GM12865 (cell line): ENCODE data around the gene WDR27.
"Not testable (repeated sequence)": the region's sequence is repeated elsewhere in the genome, so short reads cannot be mapped to it uniquely, and the experiment has no call there.

Source experiments
- DNase-seq: peaks from one replicate; pipeline ENCODE4 v3.0.0; 2010; ENCODE audit warnings: low read depth
- H3K4me3 ChIP-seq: 2 replicates; pipeline ENCODE4 v1.5.1; 2011; ENCODE audit warnings: mild to moderate bottlenecking, low read depth, low read length, control low read depth
- TF ChIP-seq, protein P1 (sequence below): IDR thresholded peaks from 2 replicates; pipeline ENCODE4 v1.5.1; 2011; ENCODE audit warnings: low read length, control low read depth, low read depth, inconsistent platforms; ENCODE audit not compliant: insufficient read depth; ENCODE audit errors: missing control alignments

Gene WDR27

DNA sequence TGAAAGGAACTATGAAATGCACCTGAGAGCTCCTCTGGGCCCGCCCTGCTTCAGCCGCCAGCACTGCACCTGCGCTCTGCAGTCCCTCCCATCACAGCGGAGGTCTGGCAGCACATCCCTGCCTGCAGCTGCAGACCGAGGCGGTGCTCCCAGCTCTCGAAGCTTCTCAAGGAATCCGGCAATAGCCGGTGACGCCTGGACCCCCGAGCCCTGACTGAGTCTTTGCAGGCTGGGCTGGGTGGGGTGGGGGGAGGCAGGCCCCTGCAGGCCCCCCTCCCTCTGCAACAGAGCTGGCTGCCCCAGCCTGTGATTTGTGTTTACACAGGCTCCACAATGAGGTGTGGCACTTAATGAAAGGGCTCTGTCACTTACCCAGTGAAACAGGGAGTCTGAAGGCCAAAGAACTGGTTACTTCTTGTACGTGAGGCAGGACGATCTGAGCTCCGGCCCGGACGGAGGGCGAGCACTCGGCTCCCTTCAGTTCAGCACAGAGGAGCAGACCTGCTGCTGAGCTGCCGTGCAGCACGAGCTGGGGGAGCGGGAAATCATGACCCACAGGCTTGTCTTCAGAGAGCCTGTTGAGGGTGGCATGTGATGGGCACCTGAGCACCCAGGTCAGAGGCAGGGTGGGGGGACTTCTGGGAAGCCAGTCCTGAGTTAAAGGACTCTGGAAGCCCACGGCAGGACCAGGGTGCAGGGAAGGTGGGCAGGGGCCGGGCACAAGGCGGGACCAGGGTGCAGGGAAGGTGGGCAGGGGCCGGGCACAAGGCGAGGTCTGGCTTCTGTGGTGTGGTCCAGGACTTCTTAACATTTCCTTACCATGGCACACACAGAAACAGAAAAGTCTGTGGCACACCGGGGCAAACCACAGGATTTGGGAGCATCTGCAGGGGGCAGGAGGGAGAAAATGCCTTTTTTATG lies 255.9 kb downstream of the WDR27 start:
- TF ChIP-seq, protein P1, sequence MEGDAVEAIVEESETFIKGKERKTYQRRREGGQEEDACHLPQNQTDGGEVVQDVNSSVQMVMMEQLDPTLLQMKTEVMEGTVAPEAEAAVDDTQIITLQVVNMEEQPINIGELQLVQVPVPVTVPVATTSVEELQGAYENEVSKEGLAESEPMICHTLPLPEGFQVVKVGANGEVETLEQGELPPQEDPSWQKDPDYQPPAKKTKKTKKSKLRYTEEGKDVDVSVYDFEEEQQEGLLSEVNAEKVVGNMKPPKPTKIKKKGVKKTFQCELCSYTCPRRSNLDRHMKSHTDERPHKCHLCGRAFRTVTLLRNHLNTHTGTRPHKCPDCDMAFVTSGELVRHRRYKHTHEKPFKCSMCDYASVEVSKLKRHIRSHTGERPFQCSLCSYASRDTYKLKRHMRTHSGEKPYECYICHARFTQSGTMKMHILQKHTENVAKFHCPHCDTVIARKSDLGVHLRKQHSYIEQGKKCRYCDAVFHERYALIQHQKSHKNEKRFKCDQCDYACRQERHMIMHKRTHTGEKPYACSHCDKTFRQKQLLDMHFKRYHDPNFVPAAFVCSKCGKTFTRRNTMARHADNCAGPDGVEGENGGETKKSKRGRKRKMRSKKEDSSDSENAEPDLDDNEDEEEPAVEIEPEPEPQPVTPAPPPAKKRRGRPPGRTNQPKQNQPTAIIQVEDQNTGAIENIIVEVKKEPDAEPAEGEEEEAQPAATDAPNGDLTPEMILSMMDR = no peak
- no peak overlapping the region for H3K4me3 ChIP-seq
- no peak for DNase-seq

DNA sequence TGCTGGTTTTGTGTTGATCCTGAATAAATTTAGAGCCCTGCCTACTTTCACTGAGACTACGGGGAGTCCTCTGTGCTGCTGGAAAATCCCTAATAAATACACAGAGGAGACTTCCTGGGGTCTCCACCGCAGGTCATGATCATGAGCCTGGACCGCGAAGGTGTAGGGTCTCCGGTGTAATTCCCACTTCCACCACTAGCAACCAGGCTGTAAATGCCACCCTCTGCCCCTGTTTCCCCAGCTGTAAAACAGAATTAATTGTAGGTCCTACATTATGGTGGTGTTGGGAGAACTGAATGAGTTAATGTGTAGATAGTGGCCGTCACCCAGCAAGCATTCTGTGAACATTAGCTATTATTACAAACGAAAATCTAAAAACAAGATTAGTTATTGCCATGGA lies 256.6 kb downstream of the WDR27 start:
- H3K4me3 ChIP-seq = no peak overlapping the region
- no peak for DNase-seq
- TF ChIP-seq, protein P1 = peak; percentile 4

DNA sequence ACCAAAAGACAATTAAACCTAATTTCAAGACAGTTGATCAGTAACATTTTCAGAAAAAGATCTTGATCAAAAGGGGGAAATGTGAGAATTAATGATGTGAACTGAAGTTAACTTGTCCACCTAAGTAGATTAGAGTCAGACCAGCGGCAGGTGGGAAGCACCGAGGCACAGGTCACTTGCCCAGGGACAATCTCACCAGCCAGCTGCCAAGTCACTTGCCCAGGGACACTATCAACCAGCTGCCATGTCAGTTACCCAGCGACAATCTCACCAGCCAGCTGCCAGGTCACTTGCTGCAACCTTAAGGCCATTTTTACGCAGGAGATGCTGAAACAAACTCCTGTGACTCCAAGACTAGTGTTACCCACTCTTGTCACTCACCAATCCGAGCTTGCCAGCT lies 260.5 kb downstream of the WDR27 start:
- DNase-seq = no peak
- no peak overlapping the region for H3K4me3 ChIP-seq
- TF ChIP-seq, protein P1 = no peak

DNA sequence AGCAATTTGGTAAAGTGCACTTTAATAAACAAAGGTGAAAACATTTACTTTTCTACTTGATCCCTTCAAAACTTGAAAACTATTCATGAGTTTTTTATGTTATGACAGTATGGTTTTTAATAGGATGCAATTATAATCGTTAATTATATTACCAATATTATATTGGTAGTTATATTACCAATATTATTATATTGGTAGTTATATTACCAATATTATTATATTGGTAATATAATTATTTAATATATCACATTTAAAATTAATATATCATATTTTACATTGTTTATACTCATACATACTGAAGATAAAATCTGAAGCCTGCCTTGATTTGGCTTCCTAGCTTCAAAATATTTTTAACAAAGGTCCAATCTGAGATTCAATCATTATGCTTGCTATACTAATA lies 262.1 kb downstream of the WDR27 start:
- no peak for DNase-seq
- no peak overlapping the region for H3K4me3 ChIP-seq
- TF ChIP-seq, protein P1 = no peak

DNA sequence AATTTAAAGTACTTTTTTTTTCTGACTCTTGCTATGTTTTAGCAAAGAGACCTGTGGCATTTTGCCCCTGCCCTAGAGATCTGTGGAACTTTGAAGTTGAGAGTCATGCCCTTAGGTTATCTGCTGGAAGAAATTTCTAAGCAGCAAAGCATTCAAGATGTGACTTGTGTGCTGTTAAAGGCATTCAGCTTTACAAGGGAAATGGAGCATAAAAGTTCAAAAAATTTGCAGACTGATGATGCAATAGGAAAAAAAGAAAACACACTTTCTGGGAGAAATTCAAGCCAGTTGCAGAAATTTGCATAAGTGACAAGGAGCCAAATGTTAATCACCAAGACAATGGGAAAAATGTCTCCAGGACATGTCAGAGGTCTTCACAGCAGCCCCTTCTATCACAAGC lies 267.3 kb downstream of the WDR27 start:
- not testable (repeated sequence) for H3K4me3 ChIP-seq, DNase-seq

DNA sequence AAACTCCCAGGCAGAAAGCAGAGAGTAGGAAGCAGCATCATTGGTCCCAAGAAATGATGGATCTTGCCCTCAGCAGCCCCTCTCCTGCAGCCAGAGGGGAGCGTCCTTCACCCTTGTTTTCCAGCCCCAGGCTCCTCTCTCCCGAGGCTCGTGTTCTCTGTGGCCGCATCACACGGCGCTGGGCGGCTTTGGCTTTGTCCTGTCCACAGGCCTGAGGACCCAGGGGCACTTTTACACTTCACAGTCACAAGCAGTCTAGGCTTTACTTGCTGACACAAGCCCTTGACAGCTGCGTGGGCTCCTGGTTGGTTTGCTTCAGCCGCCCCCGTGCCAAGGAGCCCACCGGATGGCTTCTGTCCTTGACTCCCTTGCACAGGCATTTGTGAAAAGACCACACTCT lies 272.8 kb downstream of the WDR27 start:
- DNase-seq = no peak
- no peak overlapping the region for H3K4me3 ChIP-seq
- TF ChIP-seq, protein P1 = no peak

DNA sequence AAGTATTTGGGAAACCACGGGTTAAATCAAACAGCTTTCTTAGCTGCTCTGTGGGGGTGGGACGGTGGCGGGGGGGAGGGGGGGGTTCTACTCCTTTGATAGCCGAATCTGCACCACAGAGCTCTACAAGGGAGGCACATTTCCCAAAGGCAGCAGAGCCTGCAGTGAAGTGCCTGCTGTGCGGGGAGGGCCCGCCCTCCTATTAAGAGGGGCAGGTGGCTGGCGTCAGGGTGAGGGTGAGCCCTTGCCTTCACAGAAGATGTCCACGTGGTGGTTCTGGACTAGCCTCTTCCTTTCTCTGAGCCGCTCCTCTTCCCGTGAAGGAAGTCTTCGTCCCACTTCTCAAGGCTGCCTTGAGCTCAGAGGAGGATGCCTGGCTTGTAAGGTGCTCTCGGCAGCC lies 273.3 kb downstream of the WDR27 start:
- H3K4me3 ChIP-seq = no peak overlapping the region
- TF ChIP-seq, protein P1 = no peak
- DNase-seq = no peak
